Right lobe of liver (tissue), 4 donors: ENCODE data around the gene HIVEP2.

ENCODE experiments used
- POLR2A ChIP-seq: fragments of 450-650 bp; IDR thresholded peaks from one replicate; pipeline ENCODE4 v1.6.1; 2017; ENCODE audit warnings: antibody characterized with exemption, mild to moderate bottlenecking
- TF ChIP-seq, protein P1 (sequence below), 4 donors: fragments of 200-600 bp in 3 of 4; fragments of 450-650 bp in 1 of 4; IDR thresholded peaks; one replicate each; pipeline versions ENCODE4 v1.5.1 to v1.8.0; 2016 to 2022; ENCODE audit warnings: antibody characterized with exemption in 4 of 4, mild to moderate bottlenecking in 2 of 4
- donor health status: DM: no; HTN: no; CAD: no.
- donor health status: DM: no; HTN: no; CAD: no.
- donor health status: DM: no; HTN: yes; CAD: no.

DNA sequence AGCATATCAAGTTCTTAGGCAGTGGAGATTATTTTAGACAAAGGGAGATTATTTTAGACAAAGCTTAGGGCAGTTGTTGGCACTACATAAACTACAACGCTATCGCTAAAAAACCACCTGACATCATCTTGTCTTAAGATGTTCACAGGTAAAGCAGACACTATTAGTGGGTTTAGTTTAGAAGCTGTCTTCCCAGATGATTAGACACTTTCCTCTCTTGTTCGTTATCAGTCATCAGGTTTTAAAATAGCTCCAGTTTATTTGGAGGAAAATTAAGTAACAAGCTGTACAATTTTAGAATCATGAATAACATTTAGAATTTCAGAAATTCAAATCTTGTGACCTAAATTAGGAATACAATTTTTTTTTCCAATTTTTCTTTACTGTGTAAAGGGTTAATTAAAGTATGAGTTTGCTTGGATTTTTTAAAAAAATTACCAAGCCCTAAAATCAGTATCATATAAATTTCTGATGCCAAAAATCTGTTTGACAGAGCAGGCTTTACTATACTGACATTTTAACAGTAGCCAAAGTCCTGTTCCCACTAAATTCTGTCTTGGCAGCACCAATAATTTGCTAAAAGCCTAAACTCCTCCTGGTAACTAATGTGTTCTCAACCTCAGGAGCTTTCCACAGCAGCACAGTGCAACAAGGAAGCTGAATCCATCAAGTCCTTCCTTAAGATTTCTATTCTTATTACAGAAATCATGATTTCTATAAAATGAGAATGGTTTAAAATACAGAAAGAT lies 109.0 kb downstream of the HIVEP2 start:
- TF ChIP-seq, protein P1, sequence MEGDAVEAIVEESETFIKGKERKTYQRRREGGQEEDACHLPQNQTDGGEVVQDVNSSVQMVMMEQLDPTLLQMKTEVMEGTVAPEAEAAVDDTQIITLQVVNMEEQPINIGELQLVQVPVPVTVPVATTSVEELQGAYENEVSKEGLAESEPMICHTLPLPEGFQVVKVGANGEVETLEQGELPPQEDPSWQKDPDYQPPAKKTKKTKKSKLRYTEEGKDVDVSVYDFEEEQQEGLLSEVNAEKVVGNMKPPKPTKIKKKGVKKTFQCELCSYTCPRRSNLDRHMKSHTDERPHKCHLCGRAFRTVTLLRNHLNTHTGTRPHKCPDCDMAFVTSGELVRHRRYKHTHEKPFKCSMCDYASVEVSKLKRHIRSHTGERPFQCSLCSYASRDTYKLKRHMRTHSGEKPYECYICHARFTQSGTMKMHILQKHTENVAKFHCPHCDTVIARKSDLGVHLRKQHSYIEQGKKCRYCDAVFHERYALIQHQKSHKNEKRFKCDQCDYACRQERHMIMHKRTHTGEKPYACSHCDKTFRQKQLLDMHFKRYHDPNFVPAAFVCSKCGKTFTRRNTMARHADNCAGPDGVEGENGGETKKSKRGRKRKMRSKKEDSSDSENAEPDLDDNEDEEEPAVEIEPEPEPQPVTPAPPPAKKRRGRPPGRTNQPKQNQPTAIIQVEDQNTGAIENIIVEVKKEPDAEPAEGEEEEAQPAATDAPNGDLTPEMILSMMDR (IDR thresholded peaks at IDR 0.05), result no peak
- TF ChIP-seq POLR2A, result no peak
